RWPE2 (cell line): ENCODE measurements around the gene MAP1A.
A peak's percentile ranks its signal among the peaks of the same experiment; 100 is the strongest.

ENCODE experiments used
- ATAC-seq: fragments of 200-7000 bp; cut with Tn5 transposase; 3 replicates; pipeline ENCODE4 v1.9.1; 2021; ENCODE audit warnings: low read depth
- DNase-seq: peaks from one replicate; pipeline ENCODE4 v3.0.0-alpha.2; 2020; ENCODE audit warnings: low spot score
- H3K27ac ChIP-seq: fragments of 450-650 bp; 2 replicates; pipeline ENCODE4 v1.5.1; 2017; ENCODE audit warnings: mild to moderate bottlenecking; ENCODE audit not compliant: poor library complexity, severe bottlenecking
- H3K27me3 ChIP-seq: fragments of 250-450 bp; sonication (Bioruptor Pico); 2 replicates; pipeline ENCODE4 v1.5.1; 2021; ENCODE audit warnings: mild to moderate bottlenecking, moderate library complexity; ENCODE audit not compliant: insufficient read depth, poor library complexity, severe bottlenecking
- H3K36me3 ChIP-seq: fragments of 250-450 bp; sonication (Bioruptor Pico); 2 replicates; pipeline ENCODE4 v1.5.1; 2020; ENCODE audit warnings: low read depth, mild to moderate bottlenecking, moderate library complexity
- H3K4me1 ChIP-seq: fragments of 250-450 bp; sonication (Bioruptor Pico); 2 replicates; pipeline ENCODE4 v1.5.1; 2021; ENCODE audit warnings: mild to moderate bottlenecking, moderate library complexity; ENCODE audit not compliant: insufficient read depth, poor library complexity, severe bottlenecking
- H3K4me3 ChIP-seq: fragments of 250-450 bp; sonication (Bioruptor Pico); 2 replicates; pipeline ENCODE4 v1.5.1; 2021; ENCODE audit warnings: mild to moderate bottlenecking, moderate library complexity; ENCODE audit not compliant: severe bottlenecking
- H3K9me3 ChIP-seq: fragments of 250-450 bp; sonication (Bioruptor Pico); 2 replicates; pipeline ENCODE4 v1.5.1; 2021; ENCODE audit warnings: mild to moderate bottlenecking, moderate library complexity; ENCODE audit not compliant: severe bottlenecking
- TF ChIP-seq, protein P1 (sequence below): fragments of 450-650 bp; IDR thresholded peaks from one replicate; pipeline ENCODE4 v1.5.1; 2017; ENCODE audit warnings: mild to moderate bottlenecking, moderate library complexity; ENCODE audit not compliant: poor library complexity, severe bottlenecking

MAP1A gene

GRCh38 chr15:43527802-43528541 lies 10.6 kb downstream of the MAP1A start:
- TF ChIP-seq, protein P1, sequence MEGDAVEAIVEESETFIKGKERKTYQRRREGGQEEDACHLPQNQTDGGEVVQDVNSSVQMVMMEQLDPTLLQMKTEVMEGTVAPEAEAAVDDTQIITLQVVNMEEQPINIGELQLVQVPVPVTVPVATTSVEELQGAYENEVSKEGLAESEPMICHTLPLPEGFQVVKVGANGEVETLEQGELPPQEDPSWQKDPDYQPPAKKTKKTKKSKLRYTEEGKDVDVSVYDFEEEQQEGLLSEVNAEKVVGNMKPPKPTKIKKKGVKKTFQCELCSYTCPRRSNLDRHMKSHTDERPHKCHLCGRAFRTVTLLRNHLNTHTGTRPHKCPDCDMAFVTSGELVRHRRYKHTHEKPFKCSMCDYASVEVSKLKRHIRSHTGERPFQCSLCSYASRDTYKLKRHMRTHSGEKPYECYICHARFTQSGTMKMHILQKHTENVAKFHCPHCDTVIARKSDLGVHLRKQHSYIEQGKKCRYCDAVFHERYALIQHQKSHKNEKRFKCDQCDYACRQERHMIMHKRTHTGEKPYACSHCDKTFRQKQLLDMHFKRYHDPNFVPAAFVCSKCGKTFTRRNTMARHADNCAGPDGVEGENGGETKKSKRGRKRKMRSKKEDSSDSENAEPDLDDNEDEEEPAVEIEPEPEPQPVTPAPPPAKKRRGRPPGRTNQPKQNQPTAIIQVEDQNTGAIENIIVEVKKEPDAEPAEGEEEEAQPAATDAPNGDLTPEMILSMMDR: no peak
- H3K36me3 ChIP-seq: no peaks in the 10 kb centered on the region
- ATAC-seq: 0 out of 3 replicates have a peak, but pooled peaks have one; percentile 4

GRCh38 chr15:43528542-43529007 lies 11.2 kb downstream of the MAP1A start:
- H3K36me3 ChIP-seq: no peaks in the 10 kb centered on the region
- TF ChIP-seq, protein P1: no peak

More at GRCh38 chr15:43527802-43528541, 10.6 kb downstream of the MAP1A start:
- Histone ChIP-seq H3K4me3 (no peak overlapping the region), H3K27me3 (no peaks in the 10 kb centered on the region), H3K4me1 (no peaks in the 10 kb centered on the region), H3K9me3 (no peaks in the 10 kb centered on the region), H3K27ac (no peak overlapping the region)
- no peak for DNase-seq

DNA sequence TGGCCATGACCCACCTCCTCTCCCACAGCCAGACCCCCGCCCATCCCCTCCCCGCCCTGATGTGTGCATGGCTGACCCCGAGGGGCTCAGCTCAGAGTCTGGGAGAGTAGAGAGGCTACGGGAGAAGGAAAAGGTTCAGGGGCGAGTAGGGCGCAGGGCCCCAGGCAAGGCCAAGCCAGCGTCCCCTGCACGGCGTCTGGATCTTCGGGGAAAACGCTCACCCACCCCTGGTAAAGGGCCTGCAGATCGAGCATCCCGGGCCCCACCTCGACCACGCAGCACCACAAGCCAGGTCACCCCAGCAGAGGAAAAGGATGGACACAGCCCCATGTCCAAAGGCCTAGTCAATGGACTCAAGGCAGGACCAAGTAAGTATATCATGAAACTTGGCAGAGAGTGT lies 11.7 kb downstream of the MAP1A start:
- Histone ChIP-seq H3K9me3 (no peaks in the 10 kb centered on the region), H3K4me1 (no peaks in the 10 kb centered on the region), H3K4me3 (no peak overlapping the region), H3K36me3 (peaks cover 4% of the 10 kb centered on the region), H3K27me3 (no peaks in the 10 kb centered on the region), H3K27ac (no peak overlapping the region)
- 0 out of 3 replicates have a peak, but pooled peaks have one; percentile 7 for ATAC-seq
- TF ChIP-seq, protein P1: no peak
- no peak for DNase-seq

More at GRCh38 chr15:43528542-43529007, 11.2 kb downstream of the MAP1A start:
- Histone ChIP-seq H3K9me3 (no peaks in the 10 kb centered on the region), H3K27ac (no peak overlapping the region), H3K27me3 (no peaks in the 10 kb centered on the region), H3K4me3 (no peak overlapping the region), H3K4me1 (no peaks in the 10 kb centered on the region)
- DNase-seq: no peak
- no peak for ATAC-seq

DNA sequence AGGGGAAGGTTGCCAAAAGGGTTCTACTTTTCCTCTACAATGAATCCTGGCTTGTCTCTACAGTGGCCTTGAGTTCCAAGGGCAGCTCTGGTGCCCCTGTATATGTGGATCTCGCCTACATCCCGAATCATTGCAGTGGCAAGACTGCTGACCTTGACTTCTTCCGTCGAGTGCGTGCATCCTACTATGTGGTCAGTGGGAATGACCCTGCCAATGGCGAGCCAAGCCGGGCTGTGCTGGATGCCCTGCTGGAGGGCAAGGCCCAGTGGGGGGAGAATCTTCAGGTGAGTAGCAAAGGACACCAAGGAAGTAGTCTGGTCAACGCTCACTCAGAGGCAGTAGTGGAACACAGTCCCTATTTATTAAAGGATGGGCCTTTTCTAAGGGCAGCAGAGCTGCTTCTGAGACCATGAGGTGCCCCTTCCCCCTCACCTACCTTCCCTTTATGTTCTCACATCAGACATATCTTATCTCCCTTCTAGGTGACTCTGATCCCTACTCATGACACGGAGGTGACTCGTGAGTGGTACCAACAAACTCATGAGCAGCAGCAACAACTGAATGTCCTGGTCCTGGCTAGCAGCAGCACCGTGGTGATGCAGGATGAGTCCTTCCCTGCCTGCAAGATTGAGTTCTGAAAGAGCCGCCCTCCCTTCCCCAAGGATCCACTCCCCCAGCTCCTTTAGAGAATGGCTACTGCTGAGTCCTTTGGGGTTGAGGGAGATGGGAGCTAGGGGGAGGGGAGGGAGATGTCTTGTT lies 12.4 kb downstream of the MAP1A start:
- Histone ChIP-seq H3K36me3 (peaks cover 10% of the 10 kb centered on the region), H3K9me3 (no peaks in the 10 kb centered on the region), H3K4me1 (no peaks in the 10 kb centered on the region), H3K4me3 (no peak overlapping the region), H3K27ac (no peak overlapping the region), H3K27me3 (no peaks in the 10 kb centered on the region)
- TF ChIP-seq, protein P1: no peak
- DNase-seq (no peak), ATAC-seq (no peak)
